ENCODE results near the gene IRS1. TPM values are rescaled to one million over a fixed set of nuclear protein-coding genes. Genes with fewer than 3 reads are reported as not detected.

Gene IRS1
- total RNA-seq, 1 donor from 2014 or later = 4.8 TPM

GRCh38 chr2:226705133-226705886 is 94.3 kb downstream of the IRS1 start:
- intact Hi-C loops (cut with micrococcal nuclease) = no loop called here
- H3K36me3 Mint-ChIP-seq (ENCODE audit: low read depth) = no peaks in the 10 kb centered on the region
- H3K27ac Mint-ChIP-seq = no peak overlapping the region
- peaks cover 1% of the 10 kb centered on the region for H3K9me3 Mint-ChIP-seq
- H3K4me3 Mint-ChIP-seq = no peak overlapping the region
- peaks cover 5% of the 10 kb centered on the region for H3K27me3 Mint-ChIP-seq
- no peak for DNase-seq
- H3K4me1 Mint-ChIP-seq = peaks cover 6% of the 10 kb centered on the region

- intact Hi-C loops (cut with micrococcal nuclease) = loop anchor here (5.0 kb wide), 1 partner anchor 89 kb away; no protein-coding TSS in a partner anchor
- Mint-ChIP-seq H3K36me3 (ENCODE audit: low read depth) (no peaks in the 10 kb centered on the region), H3K9me3 (no peaks in the 10 kb centered on the region), H3K4me1 (peaks cover 7% of the 10 kb centered on the region), H3K27ac (no peak overlapping the region), H3K27me3 (peaks cover 13% of the 10 kb centered on the region), H3K4me3 (no peak overlapping the region)
- DNase-seq = no peak
These were observed 96.1 kb downstream of the IRS1 start for GRCh38 chr2:226703514-226703913.

- Mint-ChIP-seq H3K4me3 (no peak overlapping the region), H3K27ac (no peak overlapping the region), H3K27me3 (peaks cover 13% of the 10 kb centered on the region), H3K9me3 (no peaks in the 10 kb centered on the region), H3K4me1 (peaks cover 7% of the 10 kb centered on the region), H3K36me3 (ENCODE audit: low read depth) (no peaks in the 10 kb centered on the region)
- intact Hi-C loops (cut with micrococcal nuclease) = loop anchor here (5.0 kb wide), 1 partner anchor 90 kb away; no protein-coding TSS in a partner anchor
- DNase-seq = no peak
These were observed 97.2 kb downstream of the IRS1 start for GRCh38 chr2:226702376-226702775.

GRCh38 chr2:226701052-226701451 is 98.6 kb downstream of the IRS1 start:
- intact Hi-C loops (cut with micrococcal nuclease) = loop anchor here (5.0 kb wide), 1 partner anchor 91 kb away; no protein-coding TSS in a partner anchor
- no peaks in the 10 kb centered on the region for H3K36me3 Mint-ChIP-seq (ENCODE audit: low read depth)
- no peak overlapping the region for H3K27ac Mint-ChIP-seq
- H3K27me3 Mint-ChIP-seq = peaks cover 13% of the 10 kb centered on the region
- H3K4me1 Mint-ChIP-seq = peaks cover 7% of the 10 kb centered on the region
- no peak for DNase-seq
- H3K4me3 Mint-ChIP-seq = no peak overlapping the region
- no peaks in the 10 kb centered on the region for H3K9me3 Mint-ChIP-seq

- no peak overlapping the region for H3K27ac Mint-ChIP-seq
- peaks cover 16% of the 10 kb centered on the region for H3K27me3 Mint-ChIP-seq
- H3K4me1 Mint-ChIP-seq = peaks cover 7% of the 10 kb centered on the region
- no peak for DNase-seq
- no peaks in the 10 kb centered on the region for H3K9me3 Mint-ChIP-seq
- no peak overlapping the region for H3K4me3 Mint-ChIP-seq
- intact Hi-C loops (cut with micrococcal nuclease) = no loop called here
- no peaks in the 10 kb centered on the region for H3K36me3 Mint-ChIP-seq (ENCODE audit: low read depth)
These were observed 100.3 kb downstream of the IRS1 start for GRCh38 chr2:226699321-226699720.

GRCh38 chr2:226698671-226699070 is 100.9 kb downstream of the IRS1 start:
- Mint-ChIP-seq H3K4me1 (peaks cover 7% of the 10 kb centered on the region), H3K27me3 (peaks cover 19% of the 10 kb centered on the region), H3K4me3 (no peak overlapping the region), H3K27ac (no peak overlapping the region), H3K9me3 (peaks cover 3% of the 10 kb centered on the region), H3K36me3 (ENCODE audit: low read depth) (no peaks in the 10 kb centered on the region)
- no peak for DNase-seq
- intact Hi-C loops (cut with micrococcal nuclease) = no loop called here

GRCh38 chr2:226694586-226695284 is 104.9 kb downstream of the IRS1 start:
- intact Hi-C loops (cut with micrococcal nuclease) = no loop called here
- DNase-seq = no peak
- Mint-ChIP-seq H3K27ac (no peak overlapping the region), H3K4me1 (peaks cover 13% of the 10 kb centered on the region), H3K36me3 (ENCODE audit: low read depth) (no peaks in the 10 kb centered on the region), H3K9me3 (peaks cover 3% of the 10 kb centered on the region), H3K27me3 (peaks cover 32% of the 10 kb centered on the region), H3K4me3 (no peak overlapping the region)

GRCh38 chr2:226694149-226694548 is 105.5 kb downstream of the IRS1 start:
- intact Hi-C loops (cut with micrococcal nuclease) = no loop called here
- H3K27ac Mint-ChIP-seq = no peak overlapping the region
- no peaks in the 10 kb centered on the region for H3K36me3 Mint-ChIP-seq (ENCODE audit: low read depth)
- H3K9me3 Mint-ChIP-seq = peaks cover 3% of the 10 kb centered on the region
- DNase-seq = no peak
- H3K27me3 Mint-ChIP-seq = peaks cover 27% of the 10 kb centered on the region
- no peak overlapping the region for H3K4me3 Mint-ChIP-seq
- peaks cover 13% of the 10 kb centered on the region for H3K4me1 Mint-ChIP-seq

- no peak overlapping the region for H3K4me3 Mint-ChIP-seq
- H3K27me3 Mint-ChIP-seq = peaks cover 32% of the 10 kb centered on the region
- peaks cover 13% of the 10 kb centered on the region for H3K4me1 Mint-ChIP-seq
- H3K36me3 Mint-ChIP-seq (ENCODE audit: low read depth) = no peaks in the 10 kb centered on the region
- H3K27ac Mint-ChIP-seq = no peak overlapping the region
- intact Hi-C loops (cut with micrococcal nuclease) = no loop called here
- H3K9me3 Mint-ChIP-seq = peaks cover 8% of the 10 kb centered on the region
- no peak for DNase-seq
These were observed 106.1 kb downstream of the IRS1 start for GRCh38 chr2:226693521-226693920.

GRCh38 chr2:226692521-226693126 is 107.0 kb downstream of the IRS1 start:
- no peaks in the 10 kb centered on the region for H3K36me3 Mint-ChIP-seq (ENCODE audit: low read depth)
- no peak overlapping the region for H3K4me3 Mint-ChIP-seq
- H3K27ac Mint-ChIP-seq = no peak overlapping the region
- peaks cover 13% of the 10 kb centered on the region for H3K4me1 Mint-ChIP-seq
- H3K9me3 Mint-ChIP-seq = peaks cover 15% of the 10 kb centered on the region
- intact Hi-C loops (cut with micrococcal nuclease) = no loop called here
- DNase-seq = no peak
- peaks cover 39% of the 10 kb centered on the region for H3K27me3 Mint-ChIP-seq

- intact Hi-C loops (cut with micrococcal nuclease) = no loop called here
- Mint-ChIP-seq H3K4me1 (peaks cover 13% of the 10 kb centered on the region), H3K4me3 (no peak overlapping the region), H3K9me3 (peaks cover 15% of the 10 kb centered on the region), H3K27me3 (peaks cover 44% of the 10 kb centered on the region), H3K36me3 (ENCODE audit: low read depth) (no peaks in the 10 kb centered on the region), H3K27ac (no peak overlapping the region)
- no peak for DNase-seq
These were observed 108.4 kb downstream of the IRS1 start for GRCh38 chr2:226691255-226691654.

- DNase-seq = no peak
- Mint-ChIP-seq H3K4me1 (peaks cover 13% of the 10 kb centered on the region), H3K27ac (no peak overlapping the region), H3K9me3 (peaks cover 15% of the 10 kb centered on the region), H3K36me3 (ENCODE audit: low read depth) (no peaks in the 10 kb centered on the region), H3K27me3 (peaks cover 44% of the 10 kb centered on the region), H3K4me3 (no peak overlapping the region)
- intact Hi-C loops (cut with micrococcal nuclease) = no loop called here
These were observed 109.1 kb downstream of the IRS1 start for GRCh38 chr2:226690461-226691024.

GRCh38 chr2:226687641-226688253 is 111.9 kb downstream of the IRS1 start:
- intact Hi-C loops (cut with micrococcal nuclease) = no loop called here
- no peak for DNase-seq
- Mint-ChIP-seq H3K27ac (no peak overlapping the region), H3K9me3 (peaks cover 12% of the 10 kb centered on the region), H3K4me1 (peaks cover 14% of the 10 kb centered on the region), H3K36me3 (ENCODE audit: low read depth) (no peaks in the 10 kb centered on the region), H3K4me3 (no peak overlapping the region), H3K27me3 (peaks cover 43% of the 10 kb centered on the region)
